ENCODE results near the gene ATP10A. TPM values are rescaled to one million over a fixed set of nuclear protein-coding genes. Genes with fewer than 3 reads are reported as not detected.

ATP10A gene
- total RNA-seq, 1 donor from 2014 or later, result 71.9 TPM

- Mint-ChIP-seq H3K27me3 (ENCODE audit: unreplicated experiment) (no peaks in the 10 kb centered on the region), H3K4me1 (ENCODE audit: unreplicated experiment) (no peaks in the 10 kb centered on the region), H3K36me3 (ENCODE audit: unreplicated experiment) (peaks cover 49% of the 10 kb centered on the region), H3K4me3 (ENCODE audit: unreplicated experiment) (no peak overlapping the region), H3K27ac (ENCODE audit: unreplicated experiment) (no peak overlapping the region), H3K9me3 (ENCODE audit: unreplicated experiment) (no peaks in the 10 kb centered on the region)
- no peak for DNase-seq (ENCODE audit: extremely low spot score, unreplicated experiment)
- no peak for TF ChIP-seq CTCF (IDR thresholded peaks at IDR 0.05)
These were observed 146.6 kb downstream of the ATP10A start for GRCh38 chr15:25716414-25717126.

GRCh38 chr15:25715536-25716413 is 147.4 kb downstream of the ATP10A start:
- TF ChIP-seq CTCF (IDR thresholded peaks at IDR 0.05), result no peak
- no peaks in the 10 kb centered on the region for H3K27me3 Mint-ChIP-seq (ENCODE audit: unreplicated experiment)
- H3K4me1 Mint-ChIP-seq (ENCODE audit: unreplicated experiment), result no peaks in the 10 kb centered on the region
- H3K27ac Mint-ChIP-seq (ENCODE audit: unreplicated experiment), result no peak overlapping the region
- H3K36me3 Mint-ChIP-seq (ENCODE audit: unreplicated experiment), result peaks cover 48% of the 10 kb centered on the region
- no peak overlapping the region for H3K4me3 Mint-ChIP-seq (ENCODE audit: unreplicated experiment)
- H3K9me3 Mint-ChIP-seq (ENCODE audit: unreplicated experiment), result no peaks in the 10 kb centered on the region
- DNase-seq (ENCODE audit: extremely low spot score, unreplicated experiment), result no peak

GRCh38 chr15:25714538-25714840 is 148.6 kb downstream of the ATP10A start:
- H3K9me3 Mint-ChIP-seq (ENCODE audit: unreplicated experiment), result no peaks in the 10 kb centered on the region
- no peak for DNase-seq (ENCODE audit: extremely low spot score, unreplicated experiment)
- H3K4me1 Mint-ChIP-seq (ENCODE audit: unreplicated experiment), result no peaks in the 10 kb centered on the region
- peaks cover 41% of the 10 kb centered on the region for H3K36me3 Mint-ChIP-seq (ENCODE audit: unreplicated experiment)
- no peak overlapping the region for H3K27ac Mint-ChIP-seq (ENCODE audit: unreplicated experiment)
- no peaks in the 10 kb centered on the region for H3K27me3 Mint-ChIP-seq (ENCODE audit: unreplicated experiment)
- H3K4me3 Mint-ChIP-seq (ENCODE audit: unreplicated experiment), result no peak overlapping the region
- TF ChIP-seq CTCF (IDR thresholded peaks at IDR 0.05), result no peak

- H3K9me3 Mint-ChIP-seq (ENCODE audit: unreplicated experiment), result no peaks in the 10 kb centered on the region
- TF ChIP-seq CTCF (IDR thresholded peaks at IDR 0.05), result no peak
- peaks cover 41% of the 10 kb centered on the region for H3K36me3 Mint-ChIP-seq (ENCODE audit: unreplicated experiment)
- H3K4me3 Mint-ChIP-seq (ENCODE audit: unreplicated experiment), result no peak overlapping the region
- no peak for DNase-seq (ENCODE audit: extremely low spot score, unreplicated experiment)
- H3K27ac Mint-ChIP-seq (ENCODE audit: unreplicated experiment), result no peak overlapping the region
- no peaks in the 10 kb centered on the region for H3K27me3 Mint-ChIP-seq (ENCODE audit: unreplicated experiment)
- peaks cover 2% of the 10 kb centered on the region for H3K4me1 Mint-ChIP-seq (ENCODE audit: unreplicated experiment)
These were observed 149.2 kb downstream of the ATP10A start for GRCh38 chr15:25713736-25714537.

Measured in osteocyte (in vitro differentiated cells).